NCI-H526 (cell line): ENCODE results near the gene YTHDF1.
"Not testable (repeated sequence)": the region's sequence is repeated elsewhere in the genome, so short reads cannot be mapped to it uniquely, and the experiment has no call there.

Experiments
- DNase-seq, 2 experiments: peaks; one replicate each; lab custom pipeline; 2025; lab: John Stamatoyannopoulos, UW

YTHDF1 gene

GRCh38 chr20:63171991-63172390 lies 43.9 kb downstream of the YTHDF1 start:
- DNase-seq, result no peak

- DNase-seq, result no peak
Observed at GRCh38 chr20:63169681-63170080, 46.2 kb downstream of the YTHDF1 start.

- DNase-seq, result no peak
Observed at GRCh38 chr20:63168861-63169260, 47.1 kb downstream of the YTHDF1 start.

GRCh38 chr20:63167918-63168520 lies 47.9 kb downstream of the YTHDF1 start:
- DNase-seq, result no peak

- DNase-seq, result no peak
Observed at GRCh38 chr20:63167026-63167917, 48.7 kb downstream of the YTHDF1 start.

GRCh38 chr20:63166193-63167020 lies 49.5 kb downstream of the YTHDF1 start:
- no peak for DNase-seq

- no peak for DNase-seq
Observed at GRCh38 chr20:63165356-63166192, 50.4 kb downstream of the YTHDF1 start.

GRCh38 chr20:63164484-63165355 lies 51.2 kb downstream of the YTHDF1 start:
- DNase-seq, result no peak

DNA sequence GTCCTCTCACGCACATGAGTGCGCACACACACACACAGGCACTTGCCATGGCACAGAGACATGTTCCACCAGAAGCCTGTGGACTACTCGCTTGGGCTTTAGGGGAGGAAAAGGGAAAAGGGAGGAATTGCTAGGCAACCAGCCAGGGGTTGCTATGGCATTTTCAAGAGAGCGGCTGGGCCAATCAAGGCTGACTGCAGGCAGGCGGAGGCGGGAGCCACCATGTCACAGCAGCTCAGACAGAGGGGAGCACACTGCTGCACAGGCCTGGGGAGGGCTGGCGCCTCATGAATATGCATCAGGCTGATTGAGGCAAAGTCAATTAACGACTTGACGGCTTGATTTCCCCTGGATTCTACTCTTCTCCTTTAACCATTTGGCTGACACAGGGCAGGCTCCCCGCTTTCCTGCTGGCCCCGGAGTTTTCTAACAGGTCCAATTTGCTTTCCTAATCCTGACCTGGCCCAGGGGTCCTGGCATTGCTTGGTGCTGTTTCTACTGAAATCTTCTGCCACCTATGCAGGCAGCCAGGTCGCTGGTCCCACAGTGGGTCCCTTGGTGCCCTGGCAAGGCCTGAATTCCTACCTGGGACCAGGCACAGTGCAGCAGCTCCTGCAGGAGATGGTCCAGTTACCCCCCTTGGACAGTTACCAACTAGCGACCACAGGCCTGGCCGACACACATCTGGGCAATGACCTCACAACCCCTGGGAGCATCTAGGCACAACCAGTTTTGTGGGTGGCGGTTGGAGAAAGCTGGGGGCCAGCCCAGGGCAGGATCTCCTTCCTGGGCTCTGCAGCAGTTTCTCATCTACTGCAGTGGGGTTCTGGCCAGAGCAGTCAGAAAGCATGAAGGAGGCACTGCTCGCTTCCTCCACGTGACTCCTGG lies 52.1 kb downstream of the YTHDF1 start:
- DNase-seq, result no peak

- no peak for DNase-seq
Observed at GRCh38 chr20:63163171-63163570, 52.8 kb downstream of the YTHDF1 start.

DNA sequence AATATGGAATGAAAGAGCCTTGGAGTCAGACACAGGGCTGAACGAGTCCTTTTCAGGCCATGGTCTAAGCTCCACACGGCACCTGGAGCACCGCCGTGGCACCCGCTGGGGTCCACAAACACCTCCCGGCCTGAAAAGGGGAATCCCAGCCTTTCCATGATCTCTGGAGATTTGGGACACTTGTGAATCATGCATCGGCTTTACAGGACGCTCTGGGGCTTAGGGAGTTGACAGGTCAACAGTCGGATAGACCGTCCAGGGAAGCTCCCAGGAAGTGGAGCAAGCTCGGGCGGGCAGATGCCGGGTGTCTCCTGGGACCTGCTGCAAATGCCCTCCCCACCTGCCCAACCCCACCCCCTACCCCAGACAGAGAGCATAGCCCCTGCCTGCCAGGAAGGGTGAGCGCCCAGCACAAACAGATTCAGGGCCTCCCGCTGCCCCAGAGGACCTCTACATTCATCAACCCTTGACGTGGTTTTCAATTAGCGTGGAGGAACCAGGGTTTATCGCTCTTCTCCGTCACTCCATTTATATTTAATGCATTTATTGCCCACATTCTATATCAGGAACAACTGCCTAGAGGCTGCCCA lies 53.6 kb downstream of the YTHDF1 start:
- no peak for DNase-seq

GRCh38 chr20:63161176-63161651 lies 54.7 kb downstream of the YTHDF1 start:
- DNase-seq, result no peak

DNA sequence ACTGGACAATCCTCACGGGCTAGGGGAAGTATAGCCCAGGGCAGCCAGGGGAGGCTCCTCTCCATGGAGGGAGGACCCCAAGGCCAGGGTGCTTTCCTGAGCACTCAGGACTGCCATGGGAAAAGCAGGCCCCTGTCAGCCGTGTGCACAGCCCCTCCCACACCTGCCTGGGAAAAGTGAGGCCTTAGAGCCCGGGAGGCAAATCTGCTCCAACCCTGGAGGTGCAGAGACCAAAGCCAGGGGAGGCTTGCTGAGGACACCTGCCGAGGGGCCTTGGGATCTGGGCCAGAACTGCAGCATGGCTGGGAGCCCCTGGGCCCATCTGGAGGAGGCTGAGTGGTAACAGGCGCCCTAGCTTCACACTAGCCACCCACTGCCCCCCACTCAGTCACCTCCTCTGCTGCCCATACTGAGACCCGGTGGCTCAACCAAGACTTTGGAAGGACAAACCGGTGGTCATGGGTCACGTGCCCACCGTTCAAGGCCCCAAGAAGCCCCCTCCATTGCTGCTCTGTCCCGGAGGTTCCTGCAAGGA lies 55.2 kb downstream of the YTHDF1 start:
- no peak for DNase-seq

DNA sequence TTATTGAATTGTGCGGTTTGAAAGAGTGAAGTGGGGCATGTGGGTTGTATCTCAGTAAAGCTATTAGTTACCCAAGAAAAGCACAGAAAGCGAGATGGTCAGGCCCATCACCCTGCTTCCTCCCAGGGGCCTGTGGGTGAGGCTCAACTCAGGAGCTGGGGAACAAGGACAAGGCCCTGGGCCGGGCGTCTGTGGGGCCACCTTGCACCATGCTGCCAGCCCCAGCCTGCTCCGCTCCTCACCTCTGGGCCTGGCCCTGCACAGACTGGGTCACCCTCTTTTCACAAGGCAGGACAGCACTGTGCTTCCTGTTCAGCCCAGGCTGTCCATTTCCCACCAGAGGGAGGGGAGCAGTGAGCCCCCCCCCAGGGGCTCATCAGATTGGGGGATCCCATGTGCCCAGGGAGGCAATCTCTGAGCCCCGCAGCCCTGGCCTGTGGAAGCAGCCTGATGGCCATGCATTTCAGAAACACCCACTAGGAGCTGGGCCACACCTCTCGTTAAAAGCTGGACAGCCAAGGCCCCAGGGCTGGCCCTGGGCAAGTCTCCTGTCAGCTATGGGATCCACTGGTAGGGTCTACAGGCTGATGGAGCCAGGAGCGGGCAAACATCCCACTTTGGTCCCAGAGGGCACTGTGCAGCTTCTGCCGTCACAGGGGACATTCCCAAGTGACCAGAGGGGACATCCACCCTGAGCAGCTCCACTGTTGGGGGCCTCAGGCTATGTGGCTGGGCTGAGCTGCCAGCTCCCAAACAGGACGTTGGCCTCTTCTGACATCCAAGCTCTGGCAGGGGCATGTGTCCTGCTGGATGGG lies 55.9 kb downstream of the YTHDF1 start:
- no peak for DNase-seq

GRCh38 chr20:63159251-63159650 lies 56.7 kb downstream of the YTHDF1 start:
- not testable (repeated sequence) for DNase-seq

- no peak for DNase-seq
Observed at GRCh38 chr20:63158845-63159244, 57.1 kb downstream of the YTHDF1 start.

GRCh38 chr20:63158352-63158751 lies 57.6 kb downstream of the YTHDF1 start:
- no peak for DNase-seq

GRCh38 chr20:63157431-63157830 lies 58.5 kb downstream of the YTHDF1 start:
- not testable (repeated sequence) for DNase-seq
